K562 (cell line): Measurements from ENCODE around the gene DTNB. TPM values are rescaled to one million over a fixed set of nuclear protein-coding genes. Genes with fewer than 3 reads are reported as not detected.

Experiments
- ATAC-seq: fragments of 200-7000 bp; cut with Tn5 transposase; 3 replicates; pipeline ENCODE4 v1.9.1; 2020; ENCODE audit warnings: moderate library complexity
- BruUV-seq: library from RNA; stranded (reverse); fragments of 400-500 nt; replicated peaks from 2 replicates; lab custom pipeline; 2021; lab: Mats Ljungman, UMichigan
- CTCF ChIA-PET: fragments of 300-600 bp; formaldehyde crosslinking; extraction: SDS; loops from one replicate; lab custom pipeline; 2021; ENCODE audit warnings: low intra/inter-chr PET ratio; lab: Yijun Ruan, JAX
- POLR2A ChIA-PET: fragments of 300-600, 350-650 bp; sonication (Branson Sonifier 250); formaldehyde crosslinking; extraction: SDS; loops from one replicate; lab custom pipeline; 2021; ENCODE audit warnings: antibody characterized with exemption, inconsistent platforms; lab: Yijun Ruan, JAX
- DNase-seq, 4 experiments: peaks; one replicate each; pipeline versions ENCODE4 v3.0.0 to v3.0.0-alpha.2; 2011 to 2018; ENCODE audit warnings: low spot score in 3 of 4, mixed read lengths in 3 of 4; ENCODE audit errors: extremely low read depth in 1 of 4
- FAIRE-seq: peaks from 2 replicates; lab custom pipeline; 2011; peaks lifted over from hg19 to GRCh38; lab: Jason Lieb, UNC
- H2AFZ ChIP-seq: 2 replicates; pipeline ENCODE4 v1.6.0; 2011; ENCODE audit warnings: low read depth, low read length, control low read depth, inconsistent platforms
- H3K27ac ChIP-seq: fragments of 200-600 bp; 3 replicates; pipeline ENCODE4 v1.8.0; 2011; ENCODE audit warnings: low read depth, mild to moderate bottlenecking, control low read depth, inconsistent platforms, low read length, moderate library complexity, mixed read lengths; ENCODE audit errors: extremely low read depth
- H3K27me3 ChIP-seq, 2 experiments: fragments of 300-600 bp in 1 of 2; 2 replicates in 1 of 2; 3 replicates in 1 of 2; pipeline versions ENCODE4 v1.6.0 to v1.8.0; 2011; ENCODE audit warnings: inconsistent platforms in 2 of 2, low read length in 2 of 2, mild to moderate bottlenecking in 1 of 2, mixed read lengths in 1 of 2, moderate library complexity in 1 of 2; ENCODE audit not compliant: control insufficient read depth in 2 of 2, insufficient read depth in 2 of 2
- H3K36me3 ChIP-seq: fragments of 300-600 bp; 3 replicates; pipeline ENCODE4 v1.8.0; 2011; ENCODE audit warnings: mild to moderate bottlenecking, low read length, inconsistent platforms; ENCODE audit not compliant: control insufficient read depth, insufficient read depth
- H3K4me1 ChIP-seq, 2 experiments: fragments of 200-600 bp in 1 of 2; replicated peaks in 1 of 2; 2 replicates in 1 of 2; 3 replicates in 1 of 2; pipeline versions ENCODE4 v1.5.1 to v1.8.0; 2011; ENCODE audit warnings: inconsistent platforms in 2 of 2, low read length in 2 of 2, mild to moderate bottlenecking in 1 of 2, mixed read lengths in 1 of 2, moderate library complexity in 1 of 2; ENCODE audit not compliant: control insufficient read depth in 2 of 2, insufficient read depth in 2 of 2
- H3K4me2 ChIP-seq: 2 replicates; pipeline ENCODE4 v1.6.1; 2011; ENCODE audit warnings: low read length, control low read depth, inconsistent platforms, mixed read lengths; ENCODE audit not compliant: insufficient read depth
- H3K4me3 ChIP-seq: fragments of 200-600 bp; sonication (generic), shearing (Covaris generic); 2 replicates; pipeline ENCODE4 v1.5.1; 2016; ENCODE audit warnings: control low read depth, inconsistent platforms
- H3K79me2 ChIP-seq: fragments of 200-600 bp; 3 replicates; pipeline ENCODE4 v1.8.0; 2011; ENCODE audit warnings: low read length, inconsistent platforms; ENCODE audit not compliant: control insufficient read depth, insufficient read depth
- H3K9ac ChIP-seq, 2 experiments: 2 replicates each; pipeline versions ENCODE4 v1.6.0 to v1.6.1; 2011; ENCODE audit warnings: low read depth in 2 of 2, low read length in 2 of 2, control low read depth in 1 of 2, inconsistent platforms in 1 of 2, mild to moderate bottlenecking in 1 of 2, mixed read lengths in 1 of 2; ENCODE audit not compliant: insufficient read depth in 1 of 2
- H3K9me1 ChIP-seq: one replicate; pipeline ENCODE4 v1.6.0; 2011; ENCODE audit warnings: inconsistent platforms, mild to moderate bottlenecking, low read length, moderate library complexity; ENCODE audit not compliant: control insufficient read depth, insufficient read depth
- H3K9me3 ChIP-seq: replicated peaks from 2 replicates; pipeline ENCODE4 v1.5.1; 2011; ENCODE audit warnings: low read depth, low read length, inconsistent platforms; ENCODE audit not compliant: control insufficient read depth, insufficient read depth
- H4K20me1 ChIP-seq: replicated peaks from 2 replicates; pipeline ENCODE4 v1.6.1; 2011; ENCODE audit warnings: low read length, inconsistent platforms, mixed read lengths; ENCODE audit not compliant: control insufficient read depth, insufficient read depth
- ARHGAP35 ChIP-seq: fragments of 450-650 bp; IDR thresholded peaks from 2 replicates; pipeline ENCODE4 v1.6.1; 2018; ENCODE audit not compliant: partially characterized antibody
- BRF1 ChIP-seq: IDR thresholded peaks from 3 replicates; pipeline ENCODE4 v1.6.1; 2011; ENCODE audit warnings: borderline replicate concordance, mild to moderate bottlenecking; ENCODE audit not compliant: insufficient read length; ENCODE audit errors: extremely low read depth
- CHD1 ChIP-seq: fragments of 200-600 bp; sonication (generic); IDR thresholded peaks from one replicate; pipeline ENCODE4 v1.6.1; 2012; ENCODE audit warnings: mild to moderate bottlenecking, moderate library complexity, low read length, inconsistent platforms
- FOXJ2 ChIP-seq: fragments of 200-800 bp; sonication (Bioruptor generic); IDR thresholded peaks from 2 replicates; pipeline ENCODE4 v1.6.1; 2016; ENCODE audit warnings: missing genetic modification characterization, missing compliant biosample characterization
- GABPA ChIP-seq: fragments of 200-800 bp; sonication (Bioruptor generic); conservative IDR thresholded peaks from 2 replicates; pipeline ENCODE4 v1.6.1; 2016; ENCODE audit warnings: low read depth, missing genetic modification characterization, missing compliant biosample characterization
- MCM5 ChIP-seq: fragments of 450-650 bp; IDR thresholded peaks from 2 replicates; pipeline ENCODE4 v1.6.1; 2016; ENCODE audit warnings: low read depth
- NR4A1 ChIP-seq, 2 experiments: fragments of 250-450 bp in 1 of 2; fragments of 450-650 bp in 1 of 2; sonication (Bioruptor Pico) in 1 of 2; IDR thresholded peaks; 2 replicates each; pipeline versions ENCODE4 v1.4.0 to v1.6.1; 2016 to 2020; ENCODE audit warnings: mild to moderate bottlenecking in 2 of 2, missing compliant biosample characterization in 1 of 2, missing genetic modification characterization in 1 of 2, moderate library complexity in 1 of 2
- RUNX1 ChIP-seq: sonication (generic); IDR thresholded peaks from 2 replicates; pipeline ENCODE4 v1.6.1; 2016; ENCODE audit warnings: antibody characterized with exemption, low read depth
- SMARCA5 ChIP-seq: fragments of 450-650 bp; IDR thresholded peaks from 2 replicates; pipeline ENCODE4 v1.6.1; 2016
- THRB ChIP-seq: fragments of 450-650 bp; formaldehyde crosslinking; conservative IDR thresholded peaks from 2 replicates; pipeline ENCODE4 v1.4.0; 2022; ENCODE audit warnings: mild to moderate bottlenecking, missing genetic modification characterization
- ZFP1 ChIP-seq: fragments of 450-650 bp; formaldehyde crosslinking; IDR thresholded peaks from 2 replicates; pipeline ENCODE4 v1.4.0; 2020; ENCODE audit warnings: mild to moderate bottlenecking, mixed read lengths
- ZFX ChIP-seq: sonication (generic); formaldehyde crosslinking; IDR thresholded peaks from 2 replicates; pipeline ENCODE4 v1.8.0; 2022; ENCODE audit warnings: mild to moderate bottlenecking, missing genetic modification reagents, moderate library complexity
- WGBS: fragments of 100-300 bp; shearing (Covaris generic); methylation state at CpG from one replicate; pipeline ENCODE4 v1.1.6; 2016; ENCODE audit warnings: low coverage, mixed read lengths; ENCODE audit not compliant: insufficient coverage; ENCODE audit errors: missing lambda C conversion rate; 5-methylcytosine and 5-hydroxymethylcytosine counted together
- in situ Hi-C: fragments of 300-500 bp; cut with MboI; formaldehyde crosslinking; loops from 4 replicates; pipeline ENCODE4 v1.15.0; 2018; ENCODE audit warnings: inconsistent platforms, mixed read lengths
- intact Hi-C: fragments of 100-400 bp; cut with micrococcal nuclease; formaldehyde crosslinking; loops from 2 replicates; pipeline ENCODE4 v1.14.2; 2022
- polyA plus RNA-seq, 8 experiments: library from polyadenylated mRNA; depleted of rRNA in 4 of 8; stranded (reverse) in 5 of 8; unstranded in 3 of 8; fragments of >200 nt; fragmentation: Nextera tagmentation in 2 of 8; fragmentation: Illumina TruSeq in 1 of 8; extraction: Ambion mirVana in 2 of 8; extraction: Trizol in 1 of 8; gene quantifications; 2 replicates each; pipeline versions ENCODE4 v1.2.1 to v1.2.3, GENCODE V29; 2011 to 2014; ENCODE audit warnings: inconsistent platforms in 1 of 8, missing spikeins in 1 of 8
- total RNA-seq, 7 experiments: library from RNA; depleted of rRNA in 6 of 7; stranded (reverse); fragments of >200 nt in 6 of 7; fragmentation: Illumina TruSeq in 2 of 7; extraction: Trizol in 2 of 7; gene quantifications; 2 replicates each; pipeline versions ENCODE4 v1.2.1 to v1.2.3, GENCODE V29; 2011 to 2021; ENCODE audit warnings: low replicate concordance in 1 of 7
- TF ChIP-seq, protein P1 (sequence below): fragments of 450-650 bp; IDR thresholded peaks from 2 replicates; pipeline ENCODE4 v1.7.1; 2018; ENCODE audit warnings: mild to moderate bottlenecking, low read depth; ENCODE audit not compliant: partially characterized antibody
- TF ChIP-seq, protein P2 (sequence below): fragments of 250-450 bp; sonication (Bioruptor Pico); IDR thresholded peaks from 2 replicates; pipeline ENCODE4 v1.5.0; 2020; ENCODE audit warnings: mild to moderate bottlenecking
- TF ChIP-seq, protein P3 (sequence below): fragments of 450-650 bp; IDR thresholded peaks from 2 replicates; pipeline ENCODE4 v1.6.1; 2016; ENCODE audit warnings: mild to moderate bottlenecking

Gene DTNB
- total and polyA plus RNA-seq, 9 of the 15 experiments (the other 6 are each of a cell fraction or from before 2014, with no cell fraction given) = 0.18 to 2.0 (median 0.77) TPM; not detected in 2

- no peaks in the 10 kb centered on the region for H3K4me1 ChIP-seq
- POLR2A ChIA-PET = no interaction called here
- no peaks in the 10 kb centered on the region for H3K9me1 ChIP-seq
- H3K9ac ChIP-seq = no peak overlapping the region
- DNase-seq (no peak), FAIRE-seq (no peak), ATAC-seq (no peak)
- CTCF ChIA-PET = no interaction called here
- BruUV-seq = no TSS peak
- no peaks in the 10 kb centered on the region for H3K36me3 ChIP-seq
- H3K27ac ChIP-seq = no peak overlapping the region
- in situ Hi-C loops (no loop called here), intact Hi-C loops (no loop called here)
- H3K4me3 ChIP-seq = no peak overlapping the region
- H3K9me3 ChIP-seq = no peaks in the 10 kb centered on the region
- WGBS = 1% methylated on average over 6 of the region's 6 CpGs
- H3K79me2 ChIP-seq = no peaks in the 10 kb centered on the region
- H3K27me3 ChIP-seq = peaks cover 4 to 9% of the 10 kb centered on the region in 2 experiments; a peak in 4 of 5 replicates
- H4K20me1 ChIP-seq = no peaks in the 10 kb centered on the region
- H3K4me2 ChIP-seq = no peak overlapping the region
- H2AFZ ChIP-seq = no peak overlapping the region
- no peak for TF ChIP-seq ZFP1
- no peak for TF ChIP-seq NR4A1 (CRISPR knock-in tag; IDR thresholded peaks at IDR 0.05)
- no peak for TF ChIP-seq NR4A1 (tag; IDR thresholded peaks at IDR 0.05)
- TF ChIP-seq, protein P1, sequence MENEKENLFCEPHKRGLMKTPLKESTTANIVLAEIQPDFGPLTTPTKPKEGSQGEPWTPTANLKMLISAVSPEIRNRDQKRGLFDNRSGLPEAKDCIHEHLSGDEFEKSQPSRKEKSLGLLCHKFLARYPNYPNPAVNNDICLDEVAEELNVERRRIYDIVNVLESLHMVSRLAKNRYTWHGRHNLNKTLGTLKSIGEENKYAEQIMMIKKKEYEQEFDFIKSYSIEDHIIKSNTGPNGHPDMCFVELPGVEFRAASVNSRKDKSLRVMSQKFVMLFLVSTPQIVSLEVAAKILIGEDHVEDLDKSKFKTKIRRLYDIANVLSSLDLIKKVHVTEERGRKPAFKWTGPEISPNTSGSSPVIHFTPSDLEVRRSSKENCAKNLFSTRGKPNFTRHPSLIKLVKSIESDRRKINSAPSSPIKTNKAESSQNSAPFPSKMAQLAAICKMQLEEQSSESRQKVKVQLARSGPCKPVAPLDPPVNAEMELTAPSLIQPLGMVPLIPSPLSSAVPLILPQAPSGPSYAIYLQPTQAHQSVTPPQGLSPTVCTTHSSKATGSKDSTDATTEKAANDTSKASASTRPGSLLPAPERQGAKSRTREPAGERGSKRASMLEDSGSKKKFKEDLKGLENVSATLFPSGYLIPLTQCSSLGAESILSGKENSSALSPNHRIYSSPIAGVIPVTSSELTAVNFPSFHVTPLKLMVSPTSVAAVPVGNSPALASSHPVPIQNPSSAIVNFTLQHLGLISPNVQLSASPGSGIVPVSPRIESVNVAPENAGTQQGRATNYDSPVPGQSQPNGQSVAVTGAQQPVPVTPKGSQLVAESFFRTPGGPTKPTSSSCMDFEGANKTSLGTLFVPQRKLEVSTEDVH = no peak
- no peak for TF ChIP-seq ZFX
- TF ChIP-seq, protein P2, sequence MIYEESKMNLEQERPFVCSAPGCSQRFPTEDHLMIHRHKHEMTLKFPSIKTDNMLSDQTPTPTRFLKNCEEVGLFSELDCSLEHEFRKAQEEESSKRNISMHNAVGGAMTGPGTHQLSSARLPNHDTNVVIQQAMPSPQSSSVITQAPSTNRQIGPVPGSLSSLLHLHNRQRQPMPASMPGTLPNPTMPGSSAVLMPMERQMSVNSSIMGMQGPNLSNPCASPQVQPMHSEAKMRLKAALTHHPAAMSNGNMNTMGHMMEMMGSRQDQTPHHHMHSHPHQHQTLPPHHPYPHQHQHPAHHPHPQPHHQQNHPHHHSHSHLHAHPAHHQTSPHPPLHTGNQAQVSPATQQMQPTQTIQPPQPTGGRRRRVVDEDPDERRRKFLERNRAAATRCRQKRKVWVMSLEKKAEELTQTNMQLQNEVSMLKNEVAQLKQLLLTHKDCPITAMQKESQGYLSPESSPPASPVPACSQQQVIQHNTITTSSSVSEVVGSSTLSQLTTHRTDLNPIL (CRISPR knock-in tag) = no peak
- TF ChIP-seq RUNX1 = no peak
- no peak for TF ChIP-seq FOXJ2
- TF ChIP-seq ARHGAP35 = no peak
- TF ChIP-seq, protein P3, sequence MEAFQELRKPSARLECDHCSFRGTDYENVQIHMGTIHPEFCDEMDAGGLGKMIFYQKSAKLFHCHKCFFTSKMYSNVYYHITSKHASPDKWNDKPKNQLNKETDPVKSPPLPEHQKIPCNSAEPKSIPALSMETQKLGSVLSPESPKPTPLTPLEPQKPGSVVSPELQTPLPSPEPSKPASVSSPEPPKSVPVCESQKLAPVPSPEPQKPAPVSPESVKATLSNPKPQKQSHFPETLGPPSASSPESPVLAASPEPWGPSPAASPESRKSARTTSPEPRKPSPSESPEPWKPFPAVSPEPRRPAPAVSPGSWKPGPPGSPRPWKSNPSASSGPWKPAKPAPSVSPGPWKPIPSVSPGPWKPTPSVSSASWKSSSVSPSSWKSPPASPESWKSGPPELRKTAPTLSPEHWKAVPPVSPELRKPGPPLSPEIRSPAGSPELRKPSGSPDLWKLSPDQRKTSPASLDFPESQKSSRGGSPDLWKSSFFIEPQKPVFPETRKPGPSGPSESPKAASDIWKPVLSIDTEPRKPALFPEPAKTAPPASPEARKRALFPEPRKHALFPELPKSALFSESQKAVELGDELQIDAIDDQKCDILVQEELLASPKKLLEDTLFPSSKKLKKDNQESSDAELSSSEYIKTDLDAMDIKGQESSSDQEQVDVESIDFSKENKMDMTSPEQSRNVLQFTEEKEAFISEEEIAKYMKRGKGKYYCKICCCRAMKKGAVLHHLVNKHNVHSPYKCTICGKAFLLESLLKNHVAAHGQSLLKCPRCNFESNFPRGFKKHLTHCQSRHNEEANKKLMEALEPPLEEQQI = no peak
- no peak for TF ChIP-seq SMARCA5
- TF ChIP-seq MCM5 = no peak
- TF ChIP-seq THRB = no peak
- no peak for TF ChIP-seq CHD1
- no peak for TF ChIP-seq BRF1
- TF ChIP-seq GABPA (tag) = no peak
These were observed 181.3 kb downstream of the DTNB start for GRCh38 chr2:25491966-25492532.
